ENCODE measurements around the gene PANK4.
"Not testable (repeated sequence)": the region's sequence is repeated elsewhere in the genome, so short reads cannot be mapped to it uniquely, and the experiment has no call there.

The PANK4 gene

DNA sequence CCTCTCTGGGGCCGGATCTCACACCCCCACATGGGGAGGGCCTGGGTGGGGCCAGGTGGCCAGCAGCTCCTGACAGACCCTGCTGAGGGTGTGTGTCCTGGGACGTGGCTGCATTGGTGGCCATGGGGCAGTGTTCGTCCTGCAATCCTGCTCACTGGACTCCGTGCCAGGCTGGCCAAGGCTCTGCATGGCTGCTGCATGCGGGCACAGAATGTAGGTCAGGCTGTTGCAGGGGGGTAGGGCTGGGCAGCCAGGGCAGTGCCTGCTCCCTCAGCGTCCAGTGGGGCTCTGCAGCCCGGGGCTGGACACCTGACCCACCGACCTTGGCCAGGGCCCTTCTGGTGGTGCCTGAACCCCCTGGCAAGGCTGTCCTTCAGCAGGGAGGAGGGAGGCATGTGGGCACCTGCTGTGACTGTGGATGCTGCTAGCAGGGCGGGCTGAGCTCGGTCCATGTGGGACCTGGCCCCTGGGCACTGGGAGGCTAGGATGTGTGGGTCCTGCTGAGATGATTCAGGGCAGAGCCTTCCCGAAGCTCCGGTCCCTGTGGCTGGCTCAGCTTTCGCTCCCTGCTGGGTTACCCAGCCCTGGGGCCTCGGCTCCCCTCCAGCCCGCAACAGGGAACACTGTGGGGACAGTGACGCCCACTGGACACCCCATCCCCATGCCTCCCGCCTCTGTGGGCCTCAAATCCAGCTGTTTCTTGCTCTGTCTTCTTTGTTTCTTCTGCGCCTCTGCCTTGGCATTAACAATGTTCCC is 65.2 kb downstream of the PANK4 start:
- no peak for DNase-seq (ENCODE audit: low read depth in 2 of 2)

GRCh38 chr1:2460203-2460602 is 66.2 kb downstream of the PANK4 start:
- DNase-seq (ENCODE audit: low read depth in 2 of 2): no peak

DNA sequence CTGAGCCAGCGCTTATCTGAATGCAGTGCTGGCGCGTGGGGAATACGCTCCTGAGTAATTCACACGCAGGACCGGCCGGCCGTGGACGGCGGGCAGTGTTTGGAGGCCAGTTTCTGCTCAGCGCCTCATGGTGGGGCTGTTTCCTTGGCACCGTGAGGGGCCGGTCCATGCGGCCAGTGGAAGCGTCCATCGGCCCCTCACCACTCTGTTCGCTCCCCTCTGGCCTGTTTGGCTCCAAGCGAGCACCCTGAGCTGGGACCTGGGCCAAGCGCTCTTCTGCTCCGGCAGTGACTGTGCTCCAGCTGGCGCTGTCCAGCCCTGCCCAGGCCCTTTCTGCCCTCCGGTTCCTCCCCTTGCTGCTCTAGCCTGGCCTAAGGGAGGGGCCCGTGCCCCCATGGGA is 66.6 kb downstream of the PANK4 start:
- DNase-seq (ENCODE audit: low read depth in 2 of 2): no peak

GRCh38 chr1:2459102-2459753 is 67.2 kb downstream of the PANK4 start:
- DNase-seq (ENCODE audit: low read depth in 2 of 2): not testable (repeated sequence)

DNA sequence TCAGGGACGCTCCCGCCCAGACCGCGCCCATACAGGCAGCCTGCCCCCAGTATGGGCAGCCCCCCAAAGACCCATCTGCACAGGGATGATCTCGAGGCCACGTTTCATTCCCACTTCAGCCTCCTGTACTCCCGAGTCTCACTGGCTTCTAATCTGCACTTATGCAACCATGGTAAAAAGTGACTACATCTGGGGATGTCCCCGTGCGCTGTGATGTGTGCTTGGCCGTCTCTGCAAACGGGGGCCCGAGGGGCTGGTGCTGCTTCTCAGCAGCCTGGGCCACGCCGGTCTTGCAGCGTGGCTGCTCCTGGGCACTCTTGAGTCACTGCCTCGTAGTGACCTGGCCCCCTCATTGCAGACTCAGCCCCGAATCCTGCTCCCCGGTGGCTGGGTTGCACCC is 67.7 kb downstream of the PANK4 start:
- no peak for DNase-seq (ENCODE audit: low read depth in 2 of 2)
